Sigmoid colon (tissue), 7 donors: ENCODE data around the gene FBF1. TPM values are rescaled to one million over a fixed set of nuclear protein-coding genes. Genes with fewer than 3 reads are reported as not detected.
A peak's percentile ranks its signal among the peaks of the same experiment; 100 is the strongest.

Experiments
- DNase-seq: peaks from one replicate; pipeline ENCODE4 v3.0.0-alpha.2; 2019
- H3K27ac ChIP-seq, 4 donors: fragments of 200-600 bp; sonication (generic); one replicate each; pipeline ENCODE4 v1.5.1; 2016 to 2019; ENCODE audit warnings: mild to moderate bottlenecking in 1 of 4
- H3K27me3 ChIP-seq, 3 donors: fragments of 200-600 bp; sonication (generic); one replicate each; pipeline ENCODE4 v1.5.1; 2019; ENCODE audit warnings: mild to moderate bottlenecking in 1 of 3
- H3K36me3 ChIP-seq, 4 donors: fragments of 200-600 bp; sonication (generic); one replicate each; pipeline ENCODE4 v1.5.1; 2016 to 2019
- H3K4me1 ChIP-seq, 4 donors: fragments of 200-600 bp; sonication (generic); one replicate each; pipeline ENCODE4 v1.5.1; 2017 to 2019
- H3K4me3 ChIP-seq, 4 donors: fragments of 200-600 bp; sonication (generic); one replicate each; pipeline ENCODE4 v1.5.1; 2017 to 2019; ENCODE audit warnings: mild to moderate bottlenecking in 2 of 4, moderate library complexity in 1 of 4
- H3K9me3 ChIP-seq, 4 donors: fragments of 200-600 bp in 3 of 4; sonication (generic) in 3 of 4; one replicate each; pipeline versions ENCODE4 v1.5.1 to v1.6.1; 2013 to 2019
- CTCF ChIP-seq, 4 experiments: fragments of 450-650 bp in 3 of 4; fragments of 200-600 bp in 1 of 4; IDR thresholded peaks; one replicate each; pipeline ENCODE4 v1.5.1; 2016 to 2019; ENCODE audit warnings: antibody characterized with exemption in 4 of 4, mild to moderate bottlenecking in 3 of 4, moderate library complexity in 2 of 4
- EP300 ChIP-seq, 4 donors: sonication (generic); formaldehyde crosslinking; IDR thresholded peaks; one replicate each; pipeline ENCODE4 v1.6.1; 2017; ENCODE audit warnings: antibody characterized with exemption in 4 of 4
- POLR2A ChIP-seq, 2 donors: fragments of 450-650 bp; IDR thresholded peaks; one replicate each; pipeline ENCODE4 v1.6.1; 2016; ENCODE audit warnings: antibody characterized with exemption in 2 of 2, mild to moderate bottlenecking in 2 of 2, moderate library complexity in 2 of 2
- POLR2AphosphoS5 ChIP-seq, 4 donors: sonication (generic); formaldehyde crosslinking; IDR thresholded peaks; one replicate each; pipeline ENCODE4 v1.6.1; 2017; ENCODE audit warnings: antibody characterized with exemption in 4 of 4
- WGBS, 2 donors: extraction: QIAGEN DNeasy Blood & Tissue Kit; methylation state at CpG; one replicate each; pipeline ENCODE4 v1.1.7; 2013; 5-methylcytosine and 5-hydroxymethylcytosine counted together
- intact Hi-C: fragments of 100-400 bp; cut with DNase I; formaldehyde crosslinking; loops from one replicate; pipeline ENCODE4 v1.15.1; 2023
- polyA plus RNA-seq, 3 donors: library from polyadenylated mRNA; stranded (reverse); fragments of 200-250 nt; gene quantifications; one replicate each; pipeline ENCODE4 v1.2.3, GENCODE V29; 2013
- total RNA-seq, 4 donors: library from RNA; depleted of rRNA; stranded (reverse); fragments of >200 nt; gene quantifications; one replicate each; pipeline ENCODE4 v1.1.0, GENCODE V29; 2016
- donor health status: healthy with polysubstance abuse.
- donor health status: Bipolar disorder and iron deficiency.
- donor health status: healthy.

FBF1 gene
- total and polyA plus RNA-seq, 7 donors, result 1.2 to 16.6 (median 5.4) TPM

GRCh38 chr17:75950421-75950820 lies 9.6 kb upstream of the FBF1 start:
- no peak for DNase-seq

GRCh38 chr17:75945211-75945610 lies 4.4 kb upstream of the FBF1 start:
- 64 to 78% methylated on average over 2 of the region's 2 CpGs for WGBS, 2 donors
- no peak for DNase-seq
- H3K9me3 ChIP-seq, result no peaks in the 10 kb centered on the region
- TF ChIP-seq CTCF (IDR thresholded peaks at IDR 0.05) (no peak), POLR2A (IDR thresholded peaks at IDR 0.05) (no peak), EP300 (IDR thresholded peaks at IDR 0.05) (no peak)
- no peaks in the 10 kb centered on the region for H3K27me3 ChIP-seq
- no peak overlapping the region for H3K27ac ChIP-seq
- H3K4me3 ChIP-seq, result no peak overlapping the region
- intact Hi-C loops, result no loop called here
- peaks cover 29 to 58% (median 36%) of the 10 kb centered on the region in 4 donors for H3K36me3 ChIP-seq
- peaks cover 0 to 11% (median 10%) of the 10 kb centered on the region in 4 donors for H3K4me1 ChIP-seq

More at GRCh38 chr17:75950421-75950820, 9.6 kb upstream of the FBF1 start:
- Histone ChIP-seq H3K27me3 (no peaks in the 10 kb centered on the region), H3K4me3 (no peak overlapping the region), H3K27ac (no peak overlapping the region), H3K4me1 (no peaks in the 10 kb centered on the region), H3K9me3 (no peaks in the 10 kb centered on the region), H3K36me3 (peaks cover 53 to 98% (median 73%) of the 10 kb centered on the region in 4 donors)
- TF ChIP-seq POLR2AphosphoS5 (IDR thresholded peaks at IDR 0.05), result no peak
- no peak for TF ChIP-seq EP300 (IDR thresholded peaks at IDR 0.05)
- no peak for TF ChIP-seq POLR2A (IDR thresholded peaks at IDR 0.05)
- TF ChIP-seq CTCF (IDR thresholded peaks at IDR 0.05), result no peak
- intact Hi-C loops, result no loop called here
- WGBS, 2 donors, result 92 to 93% methylated on average over 6 of the region's 6 CpGs

GRCh38 chr17:75943491-75943890 lies 2.6 kb upstream of the FBF1 start:
- TF ChIP-seq POLR2A (IDR thresholded peaks at IDR 0.05) (no peak), POLR2AphosphoS5 (IDR thresholded peaks at IDR 0.05) (no peak), EP300 (IDR thresholded peaks at IDR 0.05) (no peak), CTCF (IDR thresholded peaks at IDR 0.05) (no peak)
- Histone ChIP-seq H3K4me1 (peaks cover 0 to 15% (median 14%) of the 10 kb centered on the region in 4 donors), H3K27ac (no peak overlapping the region), H3K9me3 (no peaks in the 10 kb centered on the region), H3K36me3 (peaks cover 13 to 41% (median 20%) of the 10 kb centered on the region in 4 donors), H3K4me3 (no peak overlapping the region), H3K27me3 (no peaks in the 10 kb centered on the region)
- intact Hi-C loops, result no loop called here
- 86 to 97% methylated on average over 1 of the region's 1 CpG for WGBS, 2 donors
- DNase-seq, result no peak

- Histone ChIP-seq H3K36me3 (peaks cover 3 to 31% (median 12%) of the 10 kb centered on the region in 4 donors), H3K4me1 (peaks cover 0 to 15% (median 14%) of the 10 kb centered on the region in 4 donors), H3K27ac (no peak overlapping the region), H3K9me3 (no peaks in the 10 kb centered on the region), H3K27me3 (no peaks in the 10 kb centered on the region), H3K4me3 (no peak overlapping the region)
- 82 to 92% methylated on average over 4 of the region's 4 CpGs for WGBS, 2 donors
- intact Hi-C loops, result no loop called here
- no peak for DNase-seq
- no peak for TF ChIP-seq EP300 (IDR thresholded peaks at IDR 0.05)
- no peak for TF ChIP-seq POLR2A (IDR thresholded peaks at IDR 0.05)
- TF ChIP-seq CTCF (IDR thresholded peaks at IDR 0.05), result no peak
- no peak for TF ChIP-seq POLR2AphosphoS5 (IDR thresholded peaks at IDR 0.05)
Observed at GRCh38 chr17:75942473-75942872, 1.6 kb upstream of the FBF1 start.

- intact Hi-C loops, result loop anchor here (2.0 kb wide), 1 partner anchor 37 kb away; the partner anchor contains the start of gene MRPL38
- Histone ChIP-seq H3K4me3 (peak overlapping the region in 3 of 4 donors; percentile 63 to 96 (median 91)), H3K27me3 (no peaks in the 10 kb centered on the region), H3K27ac (peak overlapping the region; percentile 67 to 83 (median 80)), H3K36me3 (peaks cover 0 to 20% (median 6%) of the 10 kb centered on the region in 4 donors), H3K9me3 (no peaks in the 10 kb centered on the region), H3K4me1 (peaks cover 0 to 15% (median 14%) of the 10 kb centered on the region in 4 donors)
- TF ChIP-seq POLR2A (IDR thresholded peaks at IDR 0.05) (no peak), POLR2AphosphoS5 (IDR thresholded peaks at IDR 0.05) (no peak), EP300 (IDR thresholded peaks at IDR 0.05) (no peak), CTCF (IDR thresholded peaks at IDR 0.05) (no peak)
- 44 to 56% methylated on average over 6 of the region's 6 CpGs for WGBS, 2 donors
- DNase-seq, result no peak
Observed at GRCh38 chr17:75941442-75941819, 589 bp upstream of the FBF1 start.
